Measurements from ENCODE around the gene CLGN.
A peak's percentile ranks its signal among the peaks of the same experiment; 100 is the strongest.
"Not testable (repeated sequence)": the region's sequence is repeated elsewhere in the genome, so short reads cannot be mapped to it uniquely, and the experiment has no call there.

Gene CLGN, protein sequence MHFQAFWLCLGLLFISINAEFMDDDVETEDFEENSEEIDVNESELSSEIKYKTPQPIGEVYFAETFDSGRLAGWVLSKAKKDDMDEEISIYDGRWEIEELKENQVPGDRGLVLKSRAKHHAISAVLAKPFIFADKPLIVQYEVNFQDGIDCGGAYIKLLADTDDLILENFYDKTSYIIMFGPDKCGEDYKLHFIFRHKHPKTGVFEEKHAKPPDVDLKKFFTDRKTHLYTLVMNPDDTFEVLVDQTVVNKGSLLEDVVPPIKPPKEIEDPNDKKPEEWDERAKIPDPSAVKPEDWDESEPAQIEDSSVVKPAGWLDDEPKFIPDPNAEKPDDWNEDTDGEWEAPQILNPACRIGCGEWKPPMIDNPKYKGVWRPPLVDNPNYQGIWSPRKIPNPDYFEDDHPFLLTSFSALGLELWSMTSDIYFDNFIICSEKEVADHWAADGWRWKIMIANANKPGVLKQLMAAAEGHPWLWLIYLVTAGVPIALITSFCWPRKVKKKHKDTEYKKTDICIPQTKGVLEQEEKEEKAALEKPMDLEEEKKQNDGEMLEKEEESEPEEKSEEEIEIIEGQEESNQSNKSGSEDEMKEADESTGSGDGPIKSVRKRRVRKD

DNA sequence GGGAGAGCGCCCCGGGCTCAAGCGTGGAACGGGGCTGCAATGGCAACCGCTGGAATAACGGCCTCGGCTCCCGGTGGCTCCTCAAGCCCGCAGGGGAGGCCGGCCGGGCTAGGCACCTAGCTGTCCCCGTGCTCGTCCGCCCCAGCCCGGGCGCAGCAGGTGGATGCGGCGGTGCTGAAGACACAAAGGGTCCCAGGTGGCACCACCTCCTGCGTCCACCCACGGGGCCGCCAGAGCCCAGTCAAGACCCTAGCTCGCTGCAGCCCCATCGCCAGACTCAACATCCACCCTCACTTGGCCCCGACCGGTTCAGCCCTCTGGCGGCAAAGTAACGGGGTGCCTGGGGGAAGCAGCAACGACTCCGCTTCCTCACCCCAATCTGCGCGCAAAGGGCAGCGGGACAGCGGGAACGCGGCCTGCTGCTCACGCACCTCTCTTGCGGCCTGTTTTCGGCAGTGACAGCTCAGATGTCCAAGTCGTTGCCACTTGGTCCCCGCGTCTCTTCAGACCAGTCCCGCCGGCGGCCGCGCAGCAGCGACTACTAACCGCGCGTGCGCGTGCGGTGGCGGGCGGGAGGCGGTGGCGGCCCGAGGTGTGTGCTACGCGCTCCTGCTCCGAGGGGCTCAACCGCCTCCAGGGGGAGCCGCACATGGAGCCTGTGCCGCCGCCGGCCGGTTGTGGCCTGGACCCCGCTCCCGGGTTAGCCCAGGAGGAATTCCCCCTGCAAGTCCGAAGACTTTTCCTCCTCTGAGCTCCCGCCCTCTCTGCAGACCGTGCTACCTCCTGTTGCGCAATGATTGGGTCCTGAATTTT is at the start of gene CLGN:
Gene CLGN, minus strand, starts transcription at position 543 of the 813 bp plus-strand sequence. CDS start 14,570 bp downstream, outside the sequence.
- peak; percentile 90 for DNase-seq

DNA sequence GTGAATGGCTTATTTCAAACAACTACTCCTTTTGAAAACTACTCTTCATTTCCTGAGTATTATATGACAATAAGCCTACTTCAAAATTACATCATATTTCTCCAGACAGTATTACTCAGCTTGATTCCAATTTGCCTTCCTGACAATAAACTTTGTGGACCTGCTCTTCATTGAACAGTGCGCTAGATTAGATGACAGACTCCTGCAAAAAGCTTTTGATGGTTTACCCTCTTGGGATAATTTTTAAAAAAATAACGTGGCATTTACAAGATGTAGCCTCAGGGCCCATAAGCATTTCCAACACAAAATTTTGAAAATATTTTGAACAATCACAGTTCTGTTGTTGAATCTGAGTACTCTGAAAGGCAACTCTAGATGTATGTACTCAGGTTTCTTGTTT is 44.7 kb upstream of the CLGN start:
- DNase-seq: no peak

DNA sequence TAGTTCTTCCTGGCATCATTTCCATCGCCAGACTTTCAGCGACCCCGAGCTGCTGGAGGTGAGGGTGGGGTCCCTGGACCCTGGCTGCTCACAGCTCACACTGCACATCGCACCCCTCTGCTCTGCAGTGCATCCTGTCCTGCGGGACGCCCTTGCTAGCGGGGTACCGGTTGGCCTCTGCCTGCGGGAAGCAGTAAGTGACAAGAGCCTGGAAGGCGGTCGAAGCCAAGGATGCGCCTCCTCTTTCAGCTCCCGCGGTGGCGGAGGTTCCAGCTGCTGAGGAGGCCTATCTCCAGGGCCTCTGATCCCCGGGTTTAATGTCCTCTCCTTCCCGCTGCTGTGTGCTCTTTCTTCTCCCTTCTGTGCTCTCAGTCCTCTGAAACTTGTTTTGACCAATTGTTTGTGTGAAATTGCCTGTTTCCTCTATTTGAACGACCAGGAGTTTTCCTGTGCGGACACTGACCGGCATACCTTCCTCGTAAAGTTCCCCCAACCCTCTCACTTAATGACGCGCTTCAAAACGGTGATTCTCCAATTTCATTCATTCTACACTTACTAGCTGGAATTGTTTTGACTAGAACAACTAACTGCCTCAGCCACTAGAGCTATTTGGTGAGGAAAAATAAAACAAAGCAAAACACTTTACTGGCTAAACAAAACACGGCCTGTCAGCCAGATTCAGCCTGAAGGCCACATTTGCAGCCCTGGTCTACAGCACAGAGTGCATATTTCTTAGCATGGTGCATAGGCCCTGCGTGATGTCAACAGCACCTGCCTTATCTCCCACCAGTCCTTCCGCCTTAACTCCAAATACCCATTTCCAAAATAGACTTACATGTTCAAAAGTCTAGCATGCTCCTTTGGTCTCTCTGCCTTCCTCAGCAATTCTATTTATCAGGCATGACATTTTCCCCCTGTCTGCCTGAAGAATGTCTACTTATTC is 42.6 kb upstream of the CLGN start:
- DNase-seq: no peak

DNA sequence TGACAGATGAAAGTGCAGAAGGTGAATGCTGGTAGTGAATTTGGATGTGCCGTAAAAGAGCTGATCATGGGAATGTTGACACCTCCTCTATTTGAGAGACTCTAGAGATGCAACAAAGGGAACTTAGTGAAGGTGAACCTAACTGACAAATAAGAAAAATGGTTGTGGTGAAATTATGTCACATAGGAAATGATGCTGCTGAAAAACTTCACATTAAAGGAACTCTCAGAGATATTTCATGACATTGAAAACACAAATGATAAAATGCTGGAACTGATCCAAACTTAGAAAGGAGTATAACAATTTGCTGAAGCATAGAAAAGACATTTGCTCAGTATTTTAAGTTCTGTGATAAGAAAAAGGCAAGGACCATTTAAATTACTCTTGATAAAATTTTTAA is 38.7 kb upstream of the CLGN start:
- peak; percentile 53 for DNase-seq

DNA sequence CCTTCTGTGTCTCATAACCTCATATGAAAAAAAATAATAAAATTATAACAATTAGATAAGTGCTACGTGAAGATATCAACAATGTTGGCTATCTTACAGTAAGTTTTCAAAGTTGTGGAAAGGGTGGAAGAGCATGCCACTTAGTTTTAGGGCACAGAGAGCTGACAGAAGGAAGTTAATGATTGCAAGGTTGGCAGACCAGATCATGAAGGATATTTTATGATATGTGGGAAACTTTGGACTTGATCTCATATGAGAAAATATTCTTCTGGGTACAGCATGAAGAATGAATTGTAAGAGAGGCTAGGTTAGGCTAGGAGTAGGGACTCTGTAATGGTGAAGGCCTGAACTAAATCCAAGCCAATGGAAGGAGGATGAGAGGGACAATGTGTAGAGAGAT is 36.2 kb upstream of the CLGN start:
- no peak for DNase-seq

DNA sequence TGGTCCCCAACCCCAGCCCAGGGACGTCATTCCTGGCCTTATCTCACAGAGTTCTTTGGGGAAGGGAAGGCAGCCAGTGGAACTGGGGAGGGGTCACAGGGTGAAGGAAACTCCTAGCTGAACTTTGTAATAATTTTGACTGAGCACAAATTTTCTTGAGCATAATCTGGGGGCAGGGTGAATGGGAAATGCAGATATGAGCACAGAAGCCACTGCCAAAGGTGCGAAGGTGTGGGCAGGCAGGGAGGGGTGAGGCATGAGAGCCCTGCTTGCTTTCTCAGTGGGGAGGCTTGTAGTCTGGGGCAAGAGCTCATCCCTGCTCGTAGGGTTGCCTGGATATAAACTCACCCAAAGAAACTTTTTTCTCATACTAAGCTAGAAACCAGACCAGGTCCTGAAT is 35.7 kb upstream of the CLGN start:
- no peak for DNase-seq

DNA sequence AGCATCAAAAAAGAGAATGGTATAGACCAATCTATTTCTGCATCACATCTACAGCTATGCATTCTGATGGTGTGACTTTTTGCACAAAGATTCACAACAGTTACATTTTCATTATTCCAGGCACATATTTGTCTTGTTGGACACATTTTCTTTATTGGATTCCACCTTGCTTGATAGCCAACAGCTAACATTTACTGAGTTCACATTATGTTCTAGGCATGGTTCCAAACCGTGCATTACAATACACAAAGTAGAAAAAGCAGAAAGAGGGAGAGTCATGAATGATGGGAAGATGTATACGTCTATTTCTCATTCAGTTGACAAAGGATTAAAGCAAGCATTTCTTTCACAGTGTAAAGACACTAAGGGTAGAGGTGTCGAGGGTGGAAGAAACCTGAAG is 22.9 kb upstream of the CLGN start:
- DNase-seq: no peak

DNA sequence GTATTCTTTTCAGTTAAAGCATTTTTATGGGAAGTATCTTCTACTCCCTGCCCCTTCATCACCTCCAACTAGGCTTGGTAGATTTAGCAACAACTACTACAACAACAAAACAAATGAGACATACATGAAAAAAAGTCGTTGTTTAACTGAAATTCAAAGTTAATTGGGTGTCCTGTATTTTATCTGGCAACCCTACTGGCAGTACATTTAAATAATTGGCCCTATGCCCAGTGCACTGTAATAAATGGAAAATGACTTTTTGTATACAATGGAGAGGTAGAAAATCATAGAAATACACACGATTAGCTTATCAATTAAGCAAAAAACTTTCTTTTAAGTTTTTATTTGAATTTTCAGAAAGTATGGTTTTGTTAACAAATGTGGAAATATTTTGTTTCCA is 21.4 kb upstream of the CLGN start:
- DNase-seq: peak; percentile 33

DNA sequence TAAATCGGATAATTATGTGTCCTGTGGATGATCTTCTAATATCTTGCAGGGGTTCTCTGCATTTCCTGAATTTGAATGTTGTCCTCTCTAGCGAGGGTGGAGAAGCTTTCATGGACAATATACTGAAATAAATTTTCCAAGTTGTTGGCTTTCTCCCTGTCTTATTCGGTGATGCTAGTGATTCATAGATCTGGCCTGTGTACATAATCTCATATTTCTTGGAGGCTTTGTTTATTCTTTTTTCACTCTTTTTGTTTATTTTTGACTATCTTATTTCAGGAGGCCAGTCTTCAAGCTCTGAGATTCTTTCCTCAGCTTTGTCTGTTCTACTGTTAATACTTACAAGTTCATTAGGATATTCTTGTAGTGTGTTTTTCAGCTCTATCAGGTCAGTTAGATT is 20.7 kb upstream of the CLGN start:
- no peak for DNase-seq

DNA sequence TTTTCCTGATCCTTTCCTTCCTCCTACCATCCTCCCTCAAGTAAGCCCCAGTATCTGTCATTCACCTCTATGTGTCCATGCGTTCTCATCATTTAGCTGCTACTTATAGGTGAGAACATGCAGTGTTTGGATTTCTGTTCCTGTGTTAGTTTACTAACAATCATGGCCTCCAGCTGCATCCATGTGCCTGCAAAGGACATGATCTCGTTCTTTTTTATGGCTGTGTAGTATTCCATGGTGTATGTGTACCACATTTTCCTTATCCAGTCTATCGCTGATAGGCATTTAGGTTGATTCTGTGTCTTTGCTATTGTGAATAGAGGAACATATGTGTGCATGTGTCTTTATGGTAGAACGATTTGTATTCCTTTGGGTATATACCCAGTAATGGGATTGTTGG is 16.9 kb upstream of the CLGN start:
- DNase-seq: not testable (repeated sequence)

DNA sequence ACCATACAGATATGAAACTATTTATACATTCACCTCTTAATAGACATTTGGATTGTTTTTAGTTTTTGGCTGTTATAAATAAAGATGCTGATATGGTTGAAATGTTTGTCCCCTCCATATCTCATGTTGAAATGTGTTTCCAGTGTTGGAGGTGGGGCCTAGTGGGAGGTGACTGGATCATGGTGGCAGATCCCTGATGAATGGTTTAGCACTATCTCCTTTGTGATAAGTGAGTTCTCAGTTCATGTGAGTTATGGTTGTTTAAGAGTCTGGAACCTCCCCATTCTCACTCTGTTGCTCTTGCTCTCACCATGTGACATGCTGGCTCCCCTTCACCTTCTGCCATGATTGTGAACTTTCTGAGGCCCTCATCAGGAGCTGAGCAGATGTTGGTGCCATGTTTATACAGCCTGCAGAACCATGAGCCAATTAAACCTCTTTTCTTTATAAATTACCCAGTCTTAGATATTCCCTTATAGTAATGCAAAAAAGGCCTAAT is 12.2 kb upstream of the CLGN start:
- DNase-seq: no peak

DNA sequence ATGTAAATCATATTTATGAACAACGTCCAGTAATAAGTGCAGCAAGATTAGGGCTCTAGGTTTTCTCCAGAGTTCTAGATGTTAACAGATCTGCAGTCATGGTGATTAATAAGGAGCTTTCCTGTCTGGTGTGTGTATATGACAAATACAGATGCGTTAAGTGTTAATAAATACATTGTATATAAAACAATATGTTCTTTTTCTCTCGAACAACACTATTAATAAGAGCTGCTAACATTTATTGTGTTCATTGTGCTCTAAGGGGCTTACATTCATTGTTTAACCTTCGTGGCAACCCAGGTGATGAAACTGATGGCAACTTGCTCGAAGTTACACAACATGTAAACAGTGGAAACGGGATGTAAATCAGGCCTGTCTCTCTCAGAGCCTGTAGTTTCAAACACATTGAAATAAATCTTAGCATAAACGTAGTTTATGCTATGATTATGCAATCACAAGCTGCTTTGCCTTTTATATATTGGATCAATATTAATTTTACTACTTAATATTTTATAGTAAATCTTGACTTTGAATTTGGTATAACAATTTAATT is 547 bp upstream of the CLGN start:
- DNase-seq: no peak

DNA sequence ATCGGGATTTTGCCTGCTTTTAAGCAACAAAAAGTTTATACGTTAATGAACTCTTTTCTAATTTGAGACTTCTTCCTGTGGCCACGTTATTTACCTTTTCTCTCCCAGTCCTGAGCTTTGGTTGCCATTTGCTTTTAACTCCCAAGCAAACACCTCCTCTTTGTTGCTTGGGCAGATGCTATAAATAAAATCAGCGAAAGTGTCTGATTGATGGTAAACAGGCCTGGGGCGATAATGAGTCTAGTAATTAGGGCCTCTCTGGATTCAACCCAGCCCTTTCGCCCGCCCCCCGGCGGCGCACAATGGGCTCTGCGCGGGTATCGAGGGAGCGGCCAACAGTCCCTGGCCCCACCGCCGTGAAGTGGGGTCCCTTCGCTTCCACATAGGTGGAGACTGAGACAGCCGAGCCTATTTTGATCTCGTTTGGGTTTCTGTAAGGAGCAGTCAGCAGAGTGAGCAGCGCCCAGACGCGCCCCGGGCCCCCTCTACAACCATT is 790 bp downstream of the CLGN start:
- peak; percentile 75 for DNase-seq

DNA sequence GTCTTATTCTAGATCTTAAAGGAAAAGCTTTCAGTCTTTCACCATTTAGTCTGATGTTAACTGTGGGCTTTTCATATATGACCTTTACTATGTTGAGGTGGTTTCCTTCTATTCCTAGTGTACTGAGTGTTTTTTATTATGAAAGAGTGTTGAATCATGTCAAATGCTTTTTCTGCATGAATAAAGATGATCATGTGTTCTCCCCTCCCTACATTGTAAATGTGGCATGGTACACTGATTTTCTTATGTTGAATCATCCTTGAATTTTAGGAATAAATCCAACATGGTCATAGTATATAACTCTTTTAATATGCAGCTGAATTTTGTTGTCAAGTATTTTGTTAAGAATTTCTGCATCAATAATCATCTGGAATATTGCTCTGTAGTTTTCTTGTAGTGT is 4.3 kb downstream of the CLGN start:
- no peak for DNase-seq

DNA sequence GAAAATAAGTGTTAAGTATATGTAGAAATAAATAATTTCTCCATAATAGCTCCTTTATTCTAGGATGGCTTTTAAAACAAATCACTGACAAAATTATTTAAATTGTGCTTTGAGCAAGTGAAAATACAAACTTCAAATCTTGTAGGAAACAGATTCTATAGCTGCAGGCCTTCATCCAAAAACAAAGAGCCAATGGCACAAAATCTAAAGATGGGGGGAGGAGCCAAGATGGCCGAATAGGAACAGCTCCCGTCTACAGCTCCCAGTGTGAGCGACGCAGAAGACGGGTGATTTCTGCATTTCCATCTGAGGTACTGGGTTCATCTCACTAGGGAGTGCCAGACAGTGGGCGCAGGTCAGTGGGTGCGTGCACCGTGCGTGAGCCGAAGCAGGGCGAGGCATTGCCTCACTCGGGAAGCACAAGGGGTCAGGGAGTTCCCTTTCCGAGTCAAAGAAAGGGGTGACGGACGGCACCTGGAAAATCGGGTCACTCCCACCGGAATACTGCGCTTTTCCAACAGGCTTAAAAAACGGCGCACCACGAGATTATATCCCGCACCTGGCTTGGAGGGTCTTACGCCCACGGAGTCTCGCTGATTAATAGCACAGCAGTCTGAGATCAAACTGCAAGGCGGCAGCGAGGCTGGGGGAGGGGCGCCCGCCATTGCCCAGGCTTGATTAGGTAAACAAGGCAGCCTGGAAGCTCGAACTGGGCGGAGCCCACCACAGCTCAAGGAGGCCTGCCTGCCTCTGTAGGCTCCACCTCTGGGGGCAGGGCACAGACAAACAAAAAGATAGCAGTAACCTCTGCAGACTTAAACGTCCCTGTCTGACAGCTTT is 14.1 kb downstream of the CLGN start:
- not testable (repeated sequence) for DNase-seq

DNA sequence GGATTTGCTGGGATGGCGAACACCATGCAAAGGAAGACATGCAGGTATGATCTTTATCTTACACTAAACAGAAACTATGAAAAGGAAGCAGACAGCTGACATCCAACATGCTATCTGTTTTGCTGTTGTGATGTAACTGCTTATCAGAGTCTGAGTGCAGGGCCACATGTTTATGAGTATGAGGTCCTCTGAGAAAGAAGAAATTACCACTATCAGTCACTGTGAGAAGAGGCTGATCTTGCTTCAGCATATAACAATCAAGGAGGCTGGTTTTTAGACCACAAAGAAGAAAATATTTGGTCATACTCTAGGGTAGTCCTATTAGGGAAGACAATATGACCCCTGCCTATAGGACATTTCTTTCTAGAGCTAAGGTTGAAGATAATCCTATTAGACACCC is 18.5 kb downstream of the CLGN start:
- DNase-seq: peak; percentile 31

DNA sequence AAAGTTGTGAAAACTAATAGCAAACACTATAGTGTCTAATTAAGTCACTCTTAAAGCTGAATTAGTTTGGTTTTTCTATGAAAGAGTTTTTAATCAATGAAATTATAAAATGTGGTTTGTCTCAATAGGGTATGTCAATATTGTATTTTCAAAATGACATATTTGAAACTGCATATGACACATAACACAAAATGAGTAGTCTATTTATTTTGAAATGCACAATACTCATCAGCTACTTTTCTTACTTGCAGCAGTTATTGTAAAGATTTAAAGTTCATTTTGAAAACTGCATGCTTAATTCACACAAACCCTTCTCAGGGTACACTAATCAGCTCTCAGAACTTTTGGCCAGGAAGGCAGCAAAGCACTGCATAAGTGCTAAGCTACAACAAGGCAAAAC is 21.2 kb downstream of the CLGN start:
- DNase-seq: no peak

DNA sequence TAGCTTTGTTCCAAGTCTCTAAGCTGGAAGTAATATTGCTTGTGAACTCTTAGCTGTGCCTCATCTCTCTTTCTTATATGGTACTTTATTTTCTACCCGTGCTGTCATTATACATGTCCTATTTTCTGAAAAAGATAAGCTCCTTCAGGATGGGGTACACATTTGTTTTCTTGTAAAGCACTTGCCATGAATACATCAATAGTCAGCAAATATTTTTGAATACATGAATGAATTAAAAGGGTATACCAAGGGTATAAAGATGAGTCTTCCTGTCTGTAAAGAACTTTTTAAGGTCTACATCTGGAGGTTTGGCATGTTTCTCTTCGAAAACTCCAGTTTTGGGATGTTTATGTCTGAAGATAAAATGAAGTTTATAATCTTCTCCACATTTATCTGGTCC is 27.3 kb downstream of the CLGN start:
- DNase-seq: no peak

DNA sequence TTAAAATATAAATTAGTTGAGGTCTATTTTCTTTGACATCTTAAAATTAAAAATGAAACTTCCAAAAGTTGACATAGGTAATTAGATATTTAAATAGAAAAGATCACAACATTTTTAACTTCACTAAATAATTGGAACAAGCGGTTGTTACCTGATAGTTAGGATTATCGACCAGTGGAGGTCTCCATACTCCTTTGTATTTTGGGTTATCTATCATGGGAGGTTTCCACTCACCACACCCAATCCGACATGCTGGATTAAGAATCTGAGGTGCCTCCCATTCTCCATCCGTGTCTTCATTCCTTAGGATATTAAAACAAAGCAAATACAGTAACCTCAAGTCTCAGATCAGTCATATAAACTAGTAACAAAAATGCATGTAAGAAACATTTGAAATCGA is 31.8 kb downstream of the CLGN start:
- no peak for DNase-seq

DNA sequence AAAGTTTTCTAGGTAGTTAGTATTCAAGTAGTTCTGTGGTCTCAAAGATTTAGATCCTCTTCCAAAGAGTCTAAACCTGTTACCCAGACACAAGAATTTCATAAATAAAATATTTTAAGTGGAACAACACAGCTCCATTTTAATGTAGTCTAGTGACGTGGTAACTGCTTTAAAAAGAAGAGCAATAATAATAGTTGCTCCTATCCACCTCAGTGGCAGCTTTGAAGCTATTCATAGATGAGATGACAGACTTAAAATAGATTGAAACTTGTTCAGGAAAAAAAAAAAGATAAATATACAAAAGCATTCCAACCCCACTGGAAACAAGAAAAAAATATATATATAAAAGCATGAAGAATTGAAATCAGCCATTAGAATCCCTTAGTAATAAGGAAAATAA is 39.4 kb downstream of the CLGN start:
- DNase-seq: no peak

DNA sequence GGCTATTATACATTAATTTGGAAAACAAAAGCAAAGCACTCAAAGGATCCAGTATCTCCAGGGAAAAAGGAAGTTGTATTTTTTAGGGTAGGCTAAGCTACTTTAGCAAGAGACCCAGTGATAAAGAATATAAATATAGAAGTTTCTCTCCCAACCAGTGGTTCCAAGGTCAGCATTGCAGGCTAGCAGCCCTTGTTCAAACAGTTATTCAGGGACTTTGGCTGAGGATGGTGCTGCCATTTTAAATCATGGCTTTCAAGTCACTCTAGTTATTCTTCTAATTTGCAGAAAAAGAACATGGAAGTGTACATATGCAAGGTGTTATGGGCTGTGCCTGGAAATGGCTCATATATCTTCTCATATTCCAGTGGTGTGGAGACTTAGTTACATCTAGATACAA is 44.7 kb downstream of the CLGN start:
- DNase-seq: no peak

Data from hematopoietic multipotent progenitor cell treated with erythropoietin and hydrocortisone succinate and interleukin-3 and kit ligand, for 4 days (in vitro differentiated cells).